NK-92 treated with Interleukin-12 subunit alpha and Interleukin-12 subunit beta, amount 100 ng/mL, for 24 hours (cell line): ENCODE data around the gene CDC34.

Experiments
- DNase-seq: peaks from one replicate; lab custom pipeline; 2025; lab: John Stamatoyannopoulos, UW

Gene CDC34

DNA sequence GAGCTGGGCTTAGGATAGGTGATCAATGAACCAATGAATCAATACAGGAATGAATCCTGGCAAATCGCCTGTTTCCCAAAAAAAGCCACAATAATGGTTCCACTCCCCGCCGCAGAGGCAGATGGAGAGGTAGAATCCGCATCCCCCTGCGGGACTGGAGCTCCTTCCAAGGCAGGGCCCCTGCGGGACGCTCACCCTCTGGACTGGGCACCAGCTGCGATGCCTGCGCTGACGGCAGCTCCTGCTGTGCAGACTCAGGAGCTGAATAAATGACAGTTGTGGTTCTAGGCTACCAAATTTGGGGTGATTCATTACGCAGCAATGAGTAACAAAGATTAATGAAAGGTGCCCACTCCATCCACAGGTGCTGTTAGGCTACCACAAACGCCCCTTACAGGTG lies 8.8 kb upstream of the CDC34 start:
- DNase-seq: no peak

DNA sequence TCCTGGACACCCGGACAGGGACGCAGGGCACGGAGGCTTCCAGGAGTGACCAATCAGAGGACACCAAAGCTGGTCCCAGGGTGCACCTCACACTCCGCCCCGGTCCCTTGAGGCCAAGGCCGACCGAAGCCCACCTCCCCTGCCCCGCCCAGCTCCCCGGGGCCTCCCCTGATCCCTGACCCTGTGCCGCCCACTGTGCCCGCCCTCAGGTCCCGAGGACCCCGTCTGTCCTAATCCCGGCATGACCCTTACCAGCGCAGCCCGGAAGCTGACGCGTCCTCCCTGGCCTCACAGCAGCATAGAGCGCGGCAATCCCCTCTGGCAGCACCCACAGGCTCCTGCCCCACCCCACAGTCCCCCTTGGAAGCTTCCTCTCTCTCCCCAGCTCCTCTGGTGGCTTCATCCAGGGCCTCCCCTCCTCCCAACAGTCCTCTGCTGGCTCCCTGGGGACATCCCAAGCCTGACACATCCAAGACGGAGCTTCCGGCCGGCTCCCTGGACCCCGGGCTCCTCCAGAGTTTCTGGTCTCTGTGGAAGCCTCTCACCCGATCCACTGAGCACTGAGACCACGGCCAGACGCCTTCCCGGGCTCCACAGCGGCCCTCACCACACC lies 7.4 kb upstream of the CDC34 start:
- DNase-seq: no peak

DNA sequence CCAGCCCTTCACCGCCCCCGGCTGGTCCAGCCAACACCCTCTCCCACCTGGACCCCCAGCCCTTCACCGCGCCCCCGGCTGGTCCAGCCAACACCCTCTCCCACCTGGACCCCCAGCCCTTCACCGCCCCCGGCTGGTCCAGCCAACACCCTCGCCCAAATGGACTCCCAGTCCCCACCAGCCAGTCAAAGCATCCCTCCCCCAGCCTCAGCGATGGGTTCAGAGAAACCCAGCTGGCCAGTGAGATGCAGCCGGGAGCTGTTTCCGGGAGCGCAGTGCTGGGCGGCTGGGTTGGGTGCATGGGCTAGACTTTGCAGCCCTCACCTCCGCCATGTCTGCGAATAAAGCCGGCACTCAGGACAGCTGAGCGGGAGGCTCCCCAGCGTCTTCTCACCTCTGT lies 6.5 kb upstream of the CDC34 start:
- DNase-seq: no peak

DNA sequence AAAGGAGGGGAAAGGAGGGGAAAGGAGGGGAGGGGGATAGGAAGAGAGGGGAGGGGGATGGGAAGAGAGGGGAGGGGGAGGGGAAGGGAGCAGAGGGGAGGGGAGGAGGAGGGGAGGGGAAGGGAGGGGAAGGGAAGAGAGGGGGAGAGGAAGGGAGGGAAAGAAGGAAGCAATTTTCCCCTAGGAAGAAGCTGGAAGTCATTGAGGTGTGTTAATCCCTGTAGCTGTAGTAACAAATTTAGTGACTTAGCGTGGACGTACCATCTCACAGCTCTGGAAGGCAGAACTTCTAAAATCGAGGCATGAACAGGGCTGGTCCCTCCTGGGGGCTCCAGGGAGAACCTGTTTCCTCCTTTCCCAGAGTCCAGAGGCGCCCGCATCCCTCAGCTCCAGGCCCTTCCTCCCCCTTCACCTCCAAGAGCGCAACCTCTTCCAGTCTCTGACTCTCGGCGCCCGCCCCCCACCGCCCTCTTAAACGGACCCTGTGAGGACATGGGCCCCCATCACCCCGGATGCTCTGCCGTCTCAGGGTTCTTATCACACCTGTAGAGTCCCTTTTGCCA lies 5.6 kb upstream of the CDC34 start:
- no peak for DNase-seq

DNA sequence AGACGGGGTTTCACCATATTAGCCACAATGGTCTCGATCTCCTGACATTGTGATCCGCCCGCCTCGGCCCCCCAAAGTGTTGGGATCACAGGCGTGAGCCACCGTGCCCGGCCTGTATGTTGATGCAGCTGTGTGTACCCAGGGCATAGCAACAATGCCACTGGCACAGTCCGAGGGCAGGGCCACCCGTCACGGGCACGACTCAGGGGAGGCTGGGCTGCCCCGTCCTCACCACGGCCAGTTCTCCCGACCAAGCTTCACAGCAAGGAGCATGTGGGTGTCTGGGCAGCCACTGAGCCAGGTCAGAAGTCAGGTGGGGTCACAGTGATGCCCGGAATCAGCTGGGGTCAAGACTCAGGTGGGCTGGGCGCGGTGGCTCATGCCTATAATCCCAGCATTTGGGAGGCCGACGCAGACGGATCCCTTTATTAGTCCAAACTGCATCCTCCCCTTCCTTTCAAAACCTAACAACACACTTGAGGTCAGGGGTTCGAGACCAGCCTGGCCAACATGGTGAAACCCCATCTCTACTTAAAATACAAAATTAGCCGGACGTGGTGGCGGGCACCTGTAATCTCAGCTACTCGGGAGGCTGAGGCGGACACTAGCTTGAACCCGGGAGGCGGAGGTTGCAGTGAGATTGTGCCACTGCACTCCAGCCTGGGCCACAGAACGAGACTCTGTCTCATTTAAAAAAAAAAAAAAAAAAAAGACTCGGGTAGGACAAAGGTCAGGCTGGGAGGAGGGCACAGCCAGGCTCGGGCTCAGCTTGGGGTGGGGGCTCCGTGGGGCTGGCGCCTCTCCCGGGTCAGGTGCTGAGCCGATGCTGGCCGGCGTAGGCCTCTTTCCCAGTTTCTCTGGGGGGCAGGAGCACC lies 1.2 kb upstream of the CDC34 start:
- no peak for DNase-seq

DNA sequence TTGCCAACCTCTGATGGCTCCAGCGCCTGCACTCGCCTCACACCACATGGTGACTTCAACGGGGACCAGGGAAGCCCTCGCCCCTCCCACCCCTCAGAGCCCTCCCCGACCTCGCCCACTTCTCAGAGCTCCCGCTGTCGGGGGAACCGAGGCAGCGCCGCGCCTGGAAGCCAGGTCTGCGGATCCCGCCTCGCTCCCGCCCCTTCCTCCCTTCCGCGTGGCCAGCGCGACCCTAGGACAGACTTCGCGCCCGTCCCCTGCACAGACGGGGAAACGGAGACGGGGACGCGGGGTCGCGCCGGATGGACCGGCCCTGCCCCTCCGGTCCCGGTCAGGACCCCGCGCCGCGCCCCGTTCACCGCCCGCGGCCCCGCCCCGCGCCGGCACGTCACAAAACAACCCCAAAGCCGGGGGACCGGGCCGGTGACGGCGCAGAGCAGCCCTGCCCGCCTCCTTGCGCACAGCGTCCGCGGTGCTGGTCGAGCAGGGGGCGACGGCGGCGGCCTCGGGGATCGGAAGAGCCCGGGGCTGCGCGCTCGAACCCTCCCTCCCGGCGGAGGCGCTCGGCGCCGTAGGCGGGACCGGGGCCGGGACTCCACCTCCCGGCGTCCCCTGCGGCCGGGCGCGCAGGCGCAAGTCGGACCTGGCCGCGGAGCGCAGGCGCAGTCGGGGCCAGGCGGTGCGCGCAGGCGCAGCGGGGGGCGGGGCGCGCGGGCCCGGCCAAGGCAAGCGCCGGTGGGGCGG lies 379 bp upstream of the CDC34 start:
- peak; percentile 75 for DNase-seq

DNA sequence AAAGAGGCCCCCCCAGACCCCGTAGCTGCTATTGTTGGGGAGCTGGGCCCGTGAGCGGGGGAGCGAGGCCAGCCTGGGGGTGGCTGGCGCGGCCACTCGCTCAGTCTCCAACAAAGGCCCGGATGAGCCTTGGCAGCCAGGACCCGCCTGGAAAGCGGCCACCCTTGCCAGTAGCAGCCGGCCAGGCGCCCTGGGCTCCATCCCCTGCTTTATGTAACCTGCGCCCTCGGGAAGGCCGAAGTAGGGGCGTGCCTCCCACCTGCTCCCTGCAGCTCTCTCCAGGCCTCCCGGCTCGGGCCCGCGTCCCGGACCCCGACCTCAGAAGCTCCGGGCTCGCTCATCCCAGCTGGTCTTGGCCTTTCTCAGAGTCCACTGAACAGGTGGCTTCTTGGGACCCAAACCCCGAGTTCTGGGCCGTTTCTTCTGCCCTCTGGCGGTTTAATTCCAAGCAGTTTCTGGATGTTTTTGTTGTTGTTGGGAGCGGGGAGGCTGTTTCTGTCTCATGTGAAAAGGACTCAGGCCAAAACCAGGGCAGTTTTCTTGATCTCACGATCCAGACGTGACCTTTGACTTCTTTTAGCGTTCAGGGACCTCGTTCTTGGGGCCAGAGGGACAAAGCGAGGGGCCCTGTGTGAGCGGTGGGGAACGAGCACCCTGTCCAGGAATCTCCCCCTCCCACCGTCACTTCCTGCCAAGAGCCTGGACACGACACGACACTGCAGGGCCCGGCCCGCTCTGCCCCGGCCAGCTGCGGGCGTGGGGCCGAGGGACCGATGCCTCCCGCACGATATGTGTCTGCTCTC lies 1.2 kb downstream of the CDC34 start:
- DNase-seq: no peak

DNA sequence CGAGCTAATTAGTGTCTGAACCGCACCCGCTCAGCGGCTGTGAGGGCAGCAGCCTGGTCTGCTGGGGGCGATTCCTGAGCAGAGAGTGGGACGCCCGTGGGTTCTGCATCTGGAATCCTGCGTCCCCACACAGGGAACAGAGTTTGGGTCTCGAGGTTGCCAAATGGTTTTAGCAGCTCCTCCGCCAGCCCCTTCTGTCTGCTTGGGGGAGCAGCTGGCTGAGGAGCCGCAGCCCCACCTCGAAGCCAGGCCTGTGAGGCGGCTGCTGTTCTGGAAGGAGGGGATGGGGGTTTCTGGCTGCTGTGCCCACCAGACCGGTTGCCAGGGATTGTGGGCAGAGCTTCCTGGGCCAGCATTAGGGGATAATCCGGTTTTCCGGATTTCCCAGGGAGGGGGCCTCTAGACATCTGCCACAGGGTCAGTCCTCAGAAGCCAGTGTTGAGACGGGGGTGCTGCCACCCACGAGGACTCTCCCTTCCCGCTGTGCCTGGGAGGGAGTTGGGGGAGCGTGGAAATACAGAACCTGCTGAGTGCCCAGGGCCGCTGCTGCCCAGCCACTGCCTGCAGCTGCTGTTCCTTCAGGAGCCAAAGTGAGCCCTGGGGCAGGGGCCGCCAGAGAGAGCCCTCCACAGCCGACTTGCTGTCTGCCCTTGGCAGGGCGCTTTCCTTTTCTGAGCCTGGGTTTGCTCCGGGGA lies 2.0 kb downstream of the CDC34 start:
- DNase-seq: no peak

DNA sequence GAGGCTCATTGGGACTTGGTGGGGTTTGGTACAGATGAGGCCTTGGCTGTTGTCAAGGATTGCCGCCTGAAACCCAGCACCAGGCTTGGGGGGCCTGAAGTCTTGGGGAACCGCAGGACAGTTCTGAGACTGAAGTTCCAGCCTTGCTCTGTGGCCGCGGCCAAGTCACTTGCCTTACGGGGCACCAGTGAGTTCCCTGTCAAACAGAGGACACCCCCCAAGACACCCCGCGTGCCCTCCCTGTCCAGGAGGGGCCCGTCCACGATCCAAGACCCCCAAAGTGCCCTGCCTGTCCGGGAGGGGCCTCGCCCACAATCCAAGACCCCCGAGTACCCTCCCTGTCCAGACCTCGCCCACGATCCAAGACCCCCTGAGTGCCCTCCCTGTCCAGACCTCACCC lies 2.5 kb downstream of the CDC34 start:
- DNase-seq: no peak

DNA sequence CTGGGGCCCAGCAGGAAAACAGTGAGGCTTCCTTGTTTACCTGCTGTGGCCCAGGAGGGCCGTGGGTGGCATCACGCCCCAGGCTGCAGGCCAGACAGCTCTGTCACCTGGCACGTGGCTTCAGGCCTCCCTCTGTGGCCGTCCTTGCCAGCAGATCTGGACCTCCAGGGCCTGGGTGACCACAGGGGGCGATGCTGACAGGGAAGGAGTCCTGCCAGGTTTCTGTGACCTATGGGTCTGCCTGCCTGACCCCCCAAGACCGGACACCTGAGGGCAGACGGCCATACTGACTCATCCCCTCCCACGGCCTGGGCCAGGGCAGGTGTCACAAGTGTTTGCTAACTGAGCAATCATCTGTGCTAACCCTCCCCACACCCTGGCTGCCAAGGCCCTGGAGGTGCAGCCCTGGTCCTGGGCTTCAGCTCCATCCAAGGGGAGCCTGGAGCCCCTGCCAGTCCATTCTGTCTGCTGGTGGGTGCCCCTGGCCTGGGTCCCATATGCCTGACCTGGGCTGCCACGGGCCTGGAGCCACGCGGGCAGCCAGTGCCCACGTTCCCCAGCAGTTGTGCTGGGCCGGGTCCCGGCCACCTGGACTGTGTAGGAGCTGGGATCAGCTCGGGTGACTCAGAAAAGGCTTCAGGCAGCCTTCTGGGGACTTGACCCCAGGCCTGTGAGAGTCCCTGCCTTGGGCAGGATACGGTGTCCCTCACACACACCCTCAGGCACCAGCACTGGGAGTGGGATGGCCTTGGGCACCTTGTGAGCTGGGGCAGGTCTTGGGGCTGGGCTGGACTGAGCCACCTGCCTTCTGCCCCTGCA lies 3.7 kb downstream of the CDC34 start:
- DNase-seq: no peak

DNA sequence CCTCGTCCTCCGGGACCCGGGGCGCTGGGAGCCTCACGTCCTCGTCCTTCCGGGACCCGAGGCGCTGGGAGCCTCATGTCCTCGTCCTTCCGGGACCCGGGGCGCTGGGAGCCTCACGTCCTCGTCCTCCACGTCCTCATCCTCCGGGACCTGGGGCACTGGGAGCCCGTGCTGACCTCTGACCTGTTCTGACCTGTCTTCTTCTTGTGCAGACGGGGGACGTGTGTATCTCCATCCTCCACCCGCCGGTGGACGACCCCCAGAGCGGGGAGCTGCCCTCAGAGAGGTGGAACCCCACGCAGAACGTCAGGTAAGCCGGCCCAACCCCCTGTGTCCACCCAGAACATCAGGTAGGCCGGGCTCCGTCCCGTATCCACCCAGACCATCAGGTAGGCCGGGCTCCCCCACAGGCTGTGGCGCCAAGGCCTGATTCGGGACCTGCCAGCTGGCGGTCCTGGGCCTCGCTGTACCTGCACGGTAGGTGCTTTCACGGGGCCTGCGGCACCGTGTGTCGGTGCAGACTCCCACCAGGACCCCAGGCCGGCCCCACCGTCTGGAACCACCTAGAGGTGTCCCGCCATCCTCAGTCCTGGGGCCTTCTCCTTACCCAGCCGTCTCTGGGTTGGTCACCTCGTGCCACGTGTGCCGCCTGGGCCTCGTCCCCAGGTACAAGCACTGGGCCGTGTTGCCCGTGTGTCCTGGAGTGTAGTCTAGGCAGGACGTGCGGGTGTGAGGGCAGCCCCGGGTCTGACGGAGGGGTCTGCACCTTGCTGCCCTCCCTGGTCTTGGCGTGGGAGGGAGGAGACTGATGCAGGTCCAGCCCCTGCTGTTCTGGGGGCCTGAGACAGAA lies 4.7 kb downstream of the CDC34 start:
- no peak for DNase-seq

DNA sequence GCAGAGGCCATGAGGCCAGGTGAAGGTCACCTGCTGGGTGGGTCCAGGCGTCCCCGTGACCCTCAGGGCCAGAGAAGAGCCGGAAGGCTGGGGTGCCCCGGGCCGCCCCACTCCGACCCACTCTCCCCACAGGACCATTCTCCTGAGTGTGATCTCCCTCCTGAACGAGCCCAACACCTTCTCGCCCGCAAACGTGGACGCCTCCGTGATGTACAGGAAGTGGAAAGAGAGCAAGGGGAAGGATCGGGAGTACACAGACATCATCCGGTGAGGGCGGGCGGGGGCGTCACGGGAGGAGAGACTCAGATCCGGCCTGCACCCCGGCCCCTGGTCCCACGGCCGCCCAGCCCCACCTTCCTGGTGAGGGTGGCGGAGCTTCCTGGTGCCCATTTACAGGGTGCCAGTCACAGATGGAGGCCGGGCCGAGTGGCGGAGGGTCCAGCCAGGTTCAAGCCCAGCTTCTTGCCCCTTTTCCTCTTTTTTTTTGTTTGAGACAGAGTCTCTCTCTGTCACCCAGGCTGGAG lies 5.4 kb downstream of the CDC34 start:
- no peak for DNase-seq

DNA sequence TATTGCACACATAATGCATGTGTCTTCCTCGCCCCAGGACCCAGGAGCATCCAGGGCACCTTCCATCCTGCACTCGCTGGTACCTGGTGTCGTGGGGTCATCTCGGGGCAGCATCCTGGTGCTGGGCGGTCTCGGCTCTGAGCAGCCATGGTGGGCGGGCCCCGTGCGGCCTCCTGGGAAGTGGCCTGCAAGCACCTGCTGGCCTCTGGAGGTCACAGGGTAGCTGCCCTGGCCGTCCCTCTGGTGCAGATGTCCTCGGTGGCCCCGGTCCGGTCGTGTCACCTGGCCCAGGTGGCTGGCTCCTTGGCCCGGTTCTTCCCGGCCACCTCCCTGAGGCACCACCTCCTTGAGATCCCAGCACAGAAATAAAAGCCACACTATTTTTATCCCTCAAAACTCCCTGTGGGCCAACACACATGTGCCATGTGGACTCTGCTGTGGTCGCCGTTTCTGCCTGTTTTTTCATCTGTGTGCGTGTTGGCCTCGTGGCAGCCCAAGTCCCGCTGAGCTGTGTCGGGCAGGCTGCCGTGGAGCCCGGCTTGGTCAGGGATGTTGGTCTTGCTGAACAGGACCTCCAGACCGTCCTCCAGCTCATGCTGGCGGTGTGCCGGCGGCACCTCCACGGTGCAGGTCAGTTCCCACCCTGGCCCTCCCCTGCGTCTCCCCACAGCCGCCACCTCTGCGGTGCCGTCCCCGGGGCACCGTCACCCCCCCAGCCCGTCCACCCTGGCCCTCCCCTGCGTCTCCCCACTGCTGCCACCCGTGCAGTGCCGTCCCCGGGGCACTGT lies 7.3 kb downstream of the CDC34 start:
- no peak for DNase-seq

DNA sequence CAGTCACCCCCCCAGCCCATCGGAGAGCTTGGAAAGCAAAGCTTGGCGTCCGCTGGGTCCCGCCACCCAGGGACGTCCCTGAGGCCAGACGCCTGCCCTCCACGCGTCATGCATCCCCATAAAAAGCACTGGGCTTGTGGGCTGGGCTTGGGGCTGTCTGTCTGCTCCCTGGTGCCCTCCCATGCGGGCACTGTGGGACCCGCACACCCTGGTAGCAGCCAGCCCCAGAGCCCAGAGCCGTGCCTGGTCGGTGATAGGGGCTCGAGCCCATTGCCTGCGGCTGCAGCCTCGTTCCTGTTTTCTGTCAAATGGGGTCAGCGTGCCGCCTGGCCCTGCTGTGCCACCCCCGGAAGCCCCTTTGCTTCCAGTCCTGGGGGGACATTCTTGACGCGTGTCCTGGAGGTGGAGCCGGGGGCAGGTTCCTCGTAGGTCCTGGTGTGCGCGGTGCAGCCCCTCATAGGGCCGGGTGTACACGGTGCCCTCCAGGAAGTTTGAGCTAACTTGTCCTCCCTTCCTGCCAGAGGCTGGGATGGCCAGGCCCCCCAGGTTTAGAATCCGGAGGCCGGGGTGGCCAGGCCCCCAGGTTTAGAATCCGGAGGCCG lies 8.0 kb downstream of the CDC34 start:
- no peak for DNase-seq

DNA sequence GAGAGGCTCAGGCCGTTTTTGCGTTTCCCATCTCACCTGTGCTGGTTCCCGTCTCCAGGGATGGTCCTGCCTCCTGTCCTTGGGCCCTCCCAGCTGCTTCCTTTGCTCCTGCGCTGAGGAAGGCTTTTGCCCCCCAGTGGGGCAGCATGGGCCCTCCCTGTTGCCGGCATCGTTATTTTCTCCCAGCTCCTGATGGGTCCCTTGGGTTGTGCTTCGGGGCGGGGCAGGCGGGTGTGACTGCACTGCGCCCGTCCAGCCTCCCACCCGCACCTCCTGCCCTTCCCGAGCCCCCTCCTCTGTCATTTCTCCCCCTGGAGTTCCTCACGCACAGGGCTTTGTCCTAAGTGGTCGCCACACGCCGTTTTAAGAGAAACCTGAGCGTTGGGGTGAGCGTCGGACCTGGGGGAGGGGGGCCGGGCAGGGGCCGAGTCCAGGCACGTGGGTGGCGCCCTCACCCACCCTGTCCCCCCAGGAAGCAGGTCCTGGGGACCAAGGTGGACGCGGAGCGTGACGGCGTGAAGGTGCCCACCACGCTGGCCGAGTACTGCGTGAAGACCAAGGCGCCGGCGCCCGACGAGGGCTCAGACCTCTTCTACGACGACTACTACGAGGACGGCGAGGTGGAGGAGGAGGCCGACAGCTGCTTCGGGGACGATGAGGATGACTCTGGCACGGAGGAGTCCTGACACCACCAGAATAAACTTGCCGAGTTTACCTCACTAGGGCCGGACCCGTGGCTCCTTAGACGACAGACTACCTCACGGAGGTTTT lies 9.5 kb downstream of the CDC34 start:
- DNase-seq: no peak

DNA sequence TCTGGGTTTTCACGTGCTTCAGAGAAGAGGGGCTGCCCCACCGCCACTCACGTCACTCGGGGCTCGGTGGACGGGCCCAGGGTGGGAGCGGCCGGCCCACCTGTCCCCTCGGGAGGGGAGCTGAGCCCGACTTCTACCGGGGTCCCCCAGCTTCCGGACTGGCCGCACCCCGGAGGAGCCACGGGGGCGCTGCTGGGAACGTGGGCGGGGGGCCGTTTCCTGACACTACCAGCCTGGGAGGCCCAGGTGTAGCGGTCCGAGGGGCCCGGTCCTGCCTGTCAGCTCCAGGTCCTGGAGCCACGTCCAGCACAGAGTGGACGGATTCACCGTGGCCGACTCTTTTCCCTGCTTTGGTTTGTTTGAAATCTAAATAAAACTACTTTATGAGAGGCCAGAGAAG lies 10.1 kb downstream of the CDC34 start:
- no peak for DNase-seq
